DOHH2 (cell line): ENCODE measurements around the gene FGF11.

Experiments used
- CTCF ChIP-seq: fragments of 200-600 bp; sonication (generic); IDR thresholded peaks from one replicate; pipeline ENCODE4 v1.5.1; 2014; ENCODE audit warnings: antibody characterized with exemption, mild to moderate bottlenecking, low read depth, low read length; ENCODE audit not compliant: poor library complexity, severe bottlenecking
- EZH2phosphoT487 ChIP-seq: fragments of 200-600 bp; sonication (generic); IDR thresholded peaks from 2 replicates; pipeline ENCODE4 v1.6.1; 2017; ENCODE audit warnings: borderline replicate concordance, mild to moderate bottlenecking, antibody characterized with exemption, low read length, moderate library complexity, mixed read lengths

DNA sequence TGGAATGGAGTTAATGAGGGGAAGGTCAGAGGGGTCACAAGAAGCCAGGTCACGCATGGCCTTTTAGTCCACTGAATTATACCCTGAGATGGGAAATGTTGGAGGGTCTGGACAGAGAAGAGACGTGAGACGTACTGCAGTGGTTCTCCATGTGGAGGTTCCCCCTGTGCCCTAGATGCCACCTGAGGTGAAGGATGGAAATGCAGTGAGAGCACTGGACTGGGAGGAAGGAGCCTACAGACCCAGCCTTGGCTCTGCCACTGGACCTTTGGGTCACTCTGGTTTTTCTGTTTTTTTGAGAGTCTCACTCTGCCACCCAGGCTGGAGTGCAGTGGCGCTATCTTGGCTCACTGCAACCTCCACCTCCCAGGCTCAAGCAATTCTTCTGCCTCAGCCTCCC lies 43.2 kb upstream of the FGF11 start:
- TF ChIP-seq CTCF (no peak), EZH2phosphoT487 (no peak)
